ENCODE measurements around the gene HOXA13. TPM values are rescaled to one million over a fixed set of nuclear protein-coding genes. Genes with fewer than 3 reads are reported as not detected.

Gene HOXA13
- total and polyA plus RNA-seq, 11 donors: not detected

GRCh38 chr7:27174874-27175625, 24.8 kb downstream of the HOXA13 start:
- no peak for TF ChIP-seq POLR2A (IDR thresholded peaks at IDR 0.05)
- TF ChIP-seq, protein P1, sequence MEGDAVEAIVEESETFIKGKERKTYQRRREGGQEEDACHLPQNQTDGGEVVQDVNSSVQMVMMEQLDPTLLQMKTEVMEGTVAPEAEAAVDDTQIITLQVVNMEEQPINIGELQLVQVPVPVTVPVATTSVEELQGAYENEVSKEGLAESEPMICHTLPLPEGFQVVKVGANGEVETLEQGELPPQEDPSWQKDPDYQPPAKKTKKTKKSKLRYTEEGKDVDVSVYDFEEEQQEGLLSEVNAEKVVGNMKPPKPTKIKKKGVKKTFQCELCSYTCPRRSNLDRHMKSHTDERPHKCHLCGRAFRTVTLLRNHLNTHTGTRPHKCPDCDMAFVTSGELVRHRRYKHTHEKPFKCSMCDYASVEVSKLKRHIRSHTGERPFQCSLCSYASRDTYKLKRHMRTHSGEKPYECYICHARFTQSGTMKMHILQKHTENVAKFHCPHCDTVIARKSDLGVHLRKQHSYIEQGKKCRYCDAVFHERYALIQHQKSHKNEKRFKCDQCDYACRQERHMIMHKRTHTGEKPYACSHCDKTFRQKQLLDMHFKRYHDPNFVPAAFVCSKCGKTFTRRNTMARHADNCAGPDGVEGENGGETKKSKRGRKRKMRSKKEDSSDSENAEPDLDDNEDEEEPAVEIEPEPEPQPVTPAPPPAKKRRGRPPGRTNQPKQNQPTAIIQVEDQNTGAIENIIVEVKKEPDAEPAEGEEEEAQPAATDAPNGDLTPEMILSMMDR (IDR thresholded peaks at IDR 0.05): no peak
- H3K4me1 ChIP-seq: peaks cover 0 to 40% (median 23%) of the 10 kb centered on the region in 12 donors
- H3K9me3 ChIP-seq: no peaks in the 10 kb centered on the region
- intact Hi-C loops (cut with DNase I): loop anchor here in 1 of 10 donors (10.0 kb wide), 1 partner anchor 1310 kb away; no protein-coding TSS in a partner anchor
- H3K4me3 ChIP-seq: no peak overlapping the region
- H3K27me3 ChIP-seq: peaks cover 85 to 100% (median 100%) of the 10 kb centered on the region in 9 donors
- DNase-seq: peak in 2 of 5 donors; percentile 15 to 23
- H3K27ac ChIP-seq: peak overlapping the region in 1 of 12 donors; percentile 91
- H3K36me3 ChIP-seq: no peaks in the 10 kb centered on the region
- no peak for ATAC-seq
- WGBS, 4 donors: 34 to 47% (median 45%) methylated on average over 9 to 12 of the region's 12 CpGs

GRCh38 chr7:27173956-27174873, 25.7 kb downstream of the HOXA13 start, which contains the start of gene HOXA10:
TSS of gene HOXA10 (minus strand) at chr7:27174320. CDS start at chr7:27174306, 14 bp downstream.
- H3K4me1 ChIP-seq: peaks cover 0 to 41% (median 20%) of the 10 kb centered on the region in 12 donors
- ATAC-seq: no peak
- peaks cover 87 to 100% (median 100%) of the 10 kb centered on the region in 9 donors for H3K27me3 ChIP-seq

DNA sequence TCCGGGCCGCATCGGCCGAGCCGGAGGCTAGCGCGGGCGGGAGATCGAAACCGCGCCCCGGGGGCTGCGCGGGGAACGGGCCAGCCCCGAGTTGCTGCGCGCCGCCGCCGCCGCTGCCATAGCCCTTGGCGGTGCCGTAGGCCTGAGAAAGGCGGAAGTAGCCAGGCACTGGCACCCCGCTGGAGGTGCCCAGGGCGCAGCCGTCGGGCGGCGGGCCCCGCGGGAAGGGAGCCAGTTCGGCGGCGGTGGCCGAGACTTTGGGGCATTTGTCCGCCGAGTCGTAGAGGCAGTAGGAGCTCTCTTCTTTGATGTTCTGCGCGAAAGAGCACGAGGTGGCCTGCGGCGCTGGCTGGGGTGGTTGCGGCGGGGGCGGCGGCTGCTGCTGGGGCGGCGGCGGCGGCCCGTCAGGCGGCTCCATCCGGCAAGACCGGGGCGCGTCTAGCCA, 26.4 kb downstream of the HOXA13 start:
- Histone ChIP-seq H3K27me3 (peaks cover 88 to 100% (median 99%) of the 10 kb centered on the region in 9 donors), H3K9me3 (no peaks in the 10 kb centered on the region), H3K36me3 (no peaks in the 10 kb centered on the region), H3K27ac (peak overlapping the region in 1 of 12 donors; percentile 91), H3K4me1 (peaks cover 0 to 41% (median 20%) of the 10 kb centered on the region in 12 donors), H3K4me3 (peak overlapping the region; percentile 25 to 59 (median 41))
- WGBS, 4 donors: 1 to 2% (median 1%) methylated on average over 17 to 59 of the region's 59 CpGs
- intact Hi-C loops (cut with DNase I): loop anchor here in 1 of 10 donors (10.0 kb wide), 1 partner anchor 1309 kb away; no protein-coding TSS in a partner anchor
- TF ChIP-seq, protein P1 (IDR thresholded peaks at IDR 0.05): no peak
- no peak for TF ChIP-seq POLR2A (IDR thresholded peaks at IDR 0.05)
- ATAC-seq: peak in 2 of 4 donors; percentile 35 to 56
- DNase-seq: peak in 1 of 5 donors; percentile 64

More at GRCh38 chr7:27173956-27174873, 25.7 kb downstream of the HOXA13 start, which contains the start of gene HOXA10:
- Histone ChIP-seq H3K27ac (peak within 1 kb of the TSS in 1 of 12 donors; percentile 91), H3K4me3 (peak within 1 kb of the TSS; percentile 25 to 59 (median 41)), H3K9me3 (no peaks in the 10 kb centered on the region), H3K36me3 (no peaks in the 10 kb centered on the region)
- no peak for TF ChIP-seq POLR2A (IDR thresholded peaks at IDR 0.05)
- TF ChIP-seq, protein P1 (IDR thresholded peaks at IDR 0.05): no peak
- intact Hi-C loops (cut with DNase I): loop anchor here in 1 of 10 donors (10.0 kb wide), 1 partner anchor 1309 kb away; no protein-coding TSS in a partner anchor
- peak in 1 of 5 donors; percentile 55 for DNase-seq
- WGBS, 4 donors: 3 to 6% (median 4%) methylated on average over 48 to 82 of the region's 82 CpGs

All from heart left ventricle (tissue), 16 donors.